Kidney epithelial cell (primary cell): ENCODE measurements around the gene ZNF45. TPM values are rescaled to one million over a fixed set of nuclear protein-coding genes. Genes with fewer than 3 reads are reported as not detected.

Experiments
- DNase-seq: peaks from one replicate; pipeline ENCODE4 v3.0.0-alpha.2; 2010; ENCODE audit warnings: low read depth
- H3K27me3 ChIP-seq: 2 replicates; pipeline ENCODE4 v1.6.0; 2011; ENCODE audit warnings: low read length; ENCODE audit not compliant: control insufficient read depth, insufficient read depth
- H3K36me3 ChIP-seq: 2 replicates; pipeline ENCODE4 v1.5.1; 2011; ENCODE audit warnings: low read length; ENCODE audit not compliant: control insufficient read depth, insufficient read depth
- H3K4me3 ChIP-seq: 2 replicates; pipeline ENCODE4 v1.5.1; 2011; ENCODE audit warnings: low read depth, mild to moderate bottlenecking, control low read depth, low read length
- CTCF ChIP-seq: IDR thresholded peaks from 2 replicates; pipeline ENCODE4 v1.5.1; 2011; ENCODE audit warnings: mild to moderate bottlenecking, moderate library complexity, low read length, control low read depth, inconsistent platforms; ENCODE audit not compliant: insufficient read depth, poor library complexity, severe bottlenecking
- total RNA-seq: library from RNA; depleted of rRNA; stranded (reverse); fragments of >200 nt; gene quantifications from 2 replicates; pipeline ENCODE4 v1.2.3, GENCODE V29; 2015

Gene ZNF45
- total RNA-seq, 1 donor from 2014 or later: 12.3 TPM

- no peak for TF ChIP-seq CTCF
- no peak for DNase-seq
- Histone ChIP-seq H3K4me3 (no peak overlapping the region), H3K36me3 (no peaks in the 10 kb centered on the region), H3K27me3 (no peaks in the 10 kb centered on the region)
Observed at GRCh38 chr19:43941209-43941608, 6.1 kb upstream of the ZNF45 start.

GRCh38 chr19:43940719-43941118, 5.6 kb upstream of the ZNF45 start:
- no peak for DNase-seq
- no peaks in the 10 kb centered on the region for H3K36me3 ChIP-seq
- TF ChIP-seq CTCF: no peak
- no peaks in the 10 kb centered on the region for H3K27me3 ChIP-seq
- H3K4me3 ChIP-seq: no peak overlapping the region

GRCh38 chr19:43939557-43940260, 4.6 kb upstream of the ZNF45 start:
- DNase-seq: no peak
- no peak overlapping the region for H3K4me3 ChIP-seq
- H3K36me3 ChIP-seq: no peaks in the 10 kb centered on the region
- no peak for TF ChIP-seq CTCF
- H3K27me3 ChIP-seq: no peaks in the 10 kb centered on the region

- no peak for TF ChIP-seq CTCF
- no peaks in the 10 kb centered on the region for H3K36me3 ChIP-seq
- no peak for DNase-seq
- H3K4me3 ChIP-seq: no peak overlapping the region
- no peaks in the 10 kb centered on the region for H3K27me3 ChIP-seq
Observed at GRCh38 chr19:43936188-43936587, 1.1 kb upstream of the ZNF45 start.

- H3K36me3 ChIP-seq: no peaks in the 10 kb centered on the region
- no peak for DNase-seq
- H3K27me3 ChIP-seq: no peaks in the 10 kb centered on the region
- peak overlapping the region; percentile 95 for H3K4me3 ChIP-seq
- no peak for TF ChIP-seq CTCF
Observed at GRCh38 chr19:43934055-43934984, 762 bp downstream of the ZNF45 start.
